ENCODE data around the gene VPS26A.

The VPS26A gene

DNA sequence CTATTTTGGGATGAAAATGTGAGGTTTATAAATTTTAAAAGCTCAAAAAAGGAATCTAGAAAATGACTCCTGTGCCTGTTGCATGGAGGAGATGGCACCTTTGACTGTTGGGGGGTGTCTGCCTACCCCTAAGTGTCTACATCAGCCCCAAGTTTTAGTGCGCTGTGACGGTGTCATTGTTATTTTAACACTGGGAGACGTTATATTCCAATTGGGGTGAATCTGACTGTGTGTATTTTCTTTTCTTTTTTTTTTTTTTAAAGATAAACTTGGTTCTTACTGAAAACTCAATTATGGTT is 35.6 kb upstream of the VPS26A start (continued):
- no peak for TF ChIP-seq ZNF544 (tag by site-specific recombination; IDR thresholded peaks at IDR 0.05)
- TF ChIP-seq ZNF221 (tag by site-specific recombination; IDR thresholded peaks at IDR 0.05; ENCODE audit: borderline replicate concordance) = no peak
- no peak for TF ChIP-seq ZNF610 (tag by site-specific recombination; IDR thresholded peaks at IDR 0.05; ENCODE audit: borderline replicate concordance)
- TF ChIP-seq KLF9 (tag by site-specific recombination; IDR thresholded peaks at IDR 0.05; ENCODE audit: low read depth) = no peak
- TF ChIP-seq ZNF768 (tag by site-specific recombination; IDR thresholded peaks at IDR 0.05) = no peak
- no peak for TF ChIP-seq ZNF529 (tag by site-specific recombination; IDR thresholded peaks at IDR 0.05; ENCODE audit: insufficient replicate concordance)

DNA sequence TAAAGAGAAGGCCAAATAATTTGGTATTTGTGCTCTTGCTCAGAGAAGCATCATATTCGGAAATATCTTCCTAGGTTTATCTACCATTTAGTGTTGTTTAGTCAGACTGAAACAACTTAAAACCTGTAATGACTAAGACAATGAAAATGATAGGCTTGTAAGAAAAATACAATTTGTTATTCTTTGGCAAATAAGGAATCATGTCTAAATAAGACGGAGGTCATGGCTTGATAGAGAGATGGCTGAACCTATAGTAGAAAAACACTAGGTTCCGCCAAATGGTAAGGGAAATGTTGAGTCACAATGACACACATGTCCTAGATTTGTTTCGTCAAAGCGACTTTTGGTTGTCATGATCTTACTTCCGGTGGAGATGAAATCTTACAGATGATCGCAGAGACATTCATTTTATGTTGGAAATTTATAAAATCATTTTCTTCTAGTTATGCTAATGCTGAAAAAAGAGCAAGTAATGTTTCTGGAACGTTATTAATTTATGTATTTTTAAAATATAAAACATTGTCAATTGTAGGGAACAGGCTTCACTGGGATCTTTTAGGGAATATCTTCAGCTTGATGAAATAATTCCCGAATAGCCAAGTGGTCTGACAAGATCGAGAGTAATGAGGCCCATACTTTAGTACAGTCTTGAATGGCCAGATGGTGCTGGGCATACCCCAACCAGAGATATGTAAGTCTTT is 35.0 kb upstream of the VPS26A start:
- Histone ChIP-seq H3K4me3 (ENCODE audit: low read depth, low read length) (no peak overlapping the region), H3K27ac (ENCODE audit: extremely low read depth, low read depth, low read length) (no peak overlapping the region), H3K4me1 (ENCODE audit: control insufficient read depth, insufficient read depth, low read length) (no peaks in the 10 kb centered on the region), H3K36me3 (ENCODE audit: control insufficient read depth in 2 of 2, insufficient read depth in 1 of 2, low read length in 2 of 2) (no peaks in the 10 kb centered on the region), H3K9me3 (ENCODE audit: control insufficient read depth, insufficient read depth, low read depth, low read length) (no peaks in the 10 kb centered on the region)
- POLR2A ChIA-PET = no interaction called here
- TF ChIP-seq REPIN1 (tag by site-specific recombination; IDR thresholded peaks at IDR 0.05; ENCODE audit: low read depth) (no peak), ZBTB21 (tag by site-specific recombination; IDR thresholded peaks at IDR 0.05) (no peak), SCRT2 (tag by site-specific recombination; IDR thresholded peaks at IDR 0.05) (no peak), MYNN (tag by site-specific recombination; IDR thresholded peaks at IDR 0.05; ENCODE audit: borderline replicate concordance) (no peak)
- TF ChIP-seq, protein P1, sequence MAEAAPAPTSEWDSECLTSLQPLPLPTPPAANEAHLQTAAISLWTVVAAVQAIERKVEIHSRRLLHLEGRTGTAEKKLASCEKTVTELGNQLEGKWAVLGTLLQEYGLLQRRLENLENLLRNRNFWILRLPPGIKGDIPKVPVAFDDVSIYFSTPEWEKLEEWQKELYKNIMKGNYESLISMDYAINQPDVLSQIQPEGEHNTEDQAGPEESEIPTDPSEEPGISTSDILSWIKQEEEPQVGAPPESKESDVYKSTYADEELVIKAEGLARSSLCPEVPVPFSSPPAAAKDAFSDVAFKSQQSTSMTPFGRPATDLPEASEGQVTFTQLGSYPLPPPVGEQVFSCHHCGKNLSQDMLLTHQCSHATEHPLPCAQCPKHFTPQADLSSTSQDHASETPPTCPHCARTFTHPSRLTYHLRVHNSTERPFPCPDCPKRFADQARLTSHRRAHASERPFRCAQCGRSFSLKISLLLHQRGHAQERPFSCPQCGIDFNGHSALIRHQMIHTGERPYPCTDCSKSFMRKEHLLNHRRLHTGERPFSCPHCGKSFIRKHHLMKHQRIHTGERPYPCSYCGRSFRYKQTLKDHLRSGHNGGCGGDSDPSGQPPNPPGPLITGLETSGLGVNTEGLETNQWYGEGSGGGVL (tag by site-specific recombination; IDR thresholded peaks at IDR 0.05) = no peak
- CTCF ChIA-PET = no interaction called here

DNA sequence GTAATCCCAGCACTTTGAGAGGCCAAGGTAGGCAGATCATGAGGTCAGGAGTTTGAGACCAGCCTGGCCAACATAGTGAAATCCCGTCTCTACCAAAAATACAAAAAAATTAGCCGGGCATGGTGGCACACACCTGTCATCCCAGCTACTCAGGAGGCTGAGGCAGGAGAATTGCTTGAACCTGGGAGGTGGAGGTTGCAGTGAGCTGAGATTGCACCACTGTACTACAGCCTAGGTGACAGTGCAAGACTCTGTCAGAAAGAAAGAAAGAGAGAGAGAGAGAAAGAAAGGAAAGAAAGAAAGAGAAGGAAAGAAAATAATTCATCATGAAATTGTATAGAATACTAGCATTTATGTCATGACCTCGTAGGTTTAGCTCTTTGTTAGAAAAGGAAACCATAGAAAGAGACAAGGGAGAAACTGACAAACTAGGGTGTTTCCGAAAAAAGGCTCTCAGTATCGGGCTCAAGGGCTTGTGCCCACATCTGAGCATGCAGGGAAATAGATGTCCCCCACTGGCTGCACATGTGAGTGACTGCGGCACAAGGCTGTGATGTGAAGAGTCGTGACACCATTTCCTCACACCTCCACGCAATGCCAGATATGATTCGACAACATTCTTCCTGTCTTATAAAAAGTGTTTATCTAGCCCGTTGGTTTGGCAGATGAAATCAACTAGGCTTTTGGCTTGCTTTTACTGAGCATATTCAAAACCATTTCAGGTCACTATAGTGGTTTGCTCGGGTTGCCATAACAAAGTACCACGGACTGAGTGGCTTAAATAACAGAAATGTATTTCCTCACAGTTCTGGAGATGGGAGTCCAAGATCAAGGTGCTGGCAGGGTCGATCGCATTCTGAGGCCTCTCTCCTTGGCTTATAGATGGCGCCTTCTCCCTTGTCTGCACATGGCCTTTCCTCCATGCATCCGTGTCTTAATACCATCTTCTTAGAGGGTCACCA is 34.1 kb upstream of the VPS26A start:
- no peaks in the 10 kb centered on the region for H3K9me3 ChIP-seq (ENCODE audit: control insufficient read depth, insufficient read depth, low read depth, low read length)
- ChIA-PET POLR2A (no interaction called here), CTCF (no interaction called here)
- TF ChIP-seq, protein P1 (tag by site-specific recombination; IDR thresholded peaks at IDR 0.05) = no peak
- TF ChIP-seq, protein P2, sequence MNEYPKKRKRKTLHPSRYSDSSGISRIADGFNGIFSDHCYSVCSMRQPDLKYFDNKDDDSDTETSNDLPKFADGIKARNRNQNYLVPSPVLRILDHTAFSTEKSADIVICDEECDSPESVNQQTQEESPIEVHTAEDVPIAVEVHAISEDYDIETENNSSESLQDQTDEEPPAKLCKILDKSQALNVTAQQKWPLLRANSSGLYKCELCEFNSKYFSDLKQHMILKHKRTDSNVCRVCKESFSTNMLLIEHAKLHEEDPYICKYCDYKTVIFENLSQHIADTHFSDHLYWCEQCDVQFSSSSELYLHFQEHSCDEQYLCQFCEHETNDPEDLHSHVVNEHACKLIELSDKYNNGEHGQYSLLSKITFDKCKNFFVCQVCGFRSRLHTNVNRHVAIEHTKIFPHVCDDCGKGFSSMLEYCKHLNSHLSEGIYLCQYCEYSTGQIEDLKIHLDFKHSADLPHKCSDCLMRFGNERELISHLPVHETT (tag by site-specific recombination; IDR thresholded peaks at IDR 0.05) = no peak
- no peak for TF ChIP-seq ZNF747 (tag by site-specific recombination; IDR thresholded peaks at IDR 0.05)
- TF ChIP-seq, protein P3, sequence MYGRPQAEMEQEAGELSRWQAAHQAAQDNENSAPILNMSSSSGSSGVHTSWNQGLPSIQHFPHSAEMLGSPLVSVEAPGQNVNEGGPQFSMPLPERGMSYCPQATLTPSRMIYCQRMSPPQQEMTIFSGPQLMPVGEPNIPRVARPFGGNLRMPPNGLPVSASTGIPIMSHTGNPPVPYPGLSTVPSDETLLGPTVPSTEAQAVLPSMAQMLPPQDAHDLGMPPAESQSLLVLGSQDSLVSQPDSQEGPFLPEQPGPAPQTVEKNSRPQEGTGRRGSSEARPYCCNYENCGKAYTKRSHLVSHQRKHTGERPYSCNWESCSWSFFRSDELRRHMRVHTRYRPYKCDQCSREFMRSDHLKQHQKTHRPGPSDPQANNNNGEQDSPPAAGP (tag by site-specific recombination; IDR thresholded peaks at IDR 0.05) = no peak
- no peak for TF ChIP-seq ZNF223 (tag by site-specific recombination; IDR thresholded peaks at IDR 0.05)
- TF ChIP-seq ZNF221 (tag by site-specific recombination; IDR thresholded peaks at IDR 0.05; ENCODE audit: borderline replicate concordance) = no peak
- no peak for TF ChIP-seq SP3 (tag by site-specific recombination; IDR thresholded peaks at IDR 0.05)
- TF ChIP-seq, protein P4, sequence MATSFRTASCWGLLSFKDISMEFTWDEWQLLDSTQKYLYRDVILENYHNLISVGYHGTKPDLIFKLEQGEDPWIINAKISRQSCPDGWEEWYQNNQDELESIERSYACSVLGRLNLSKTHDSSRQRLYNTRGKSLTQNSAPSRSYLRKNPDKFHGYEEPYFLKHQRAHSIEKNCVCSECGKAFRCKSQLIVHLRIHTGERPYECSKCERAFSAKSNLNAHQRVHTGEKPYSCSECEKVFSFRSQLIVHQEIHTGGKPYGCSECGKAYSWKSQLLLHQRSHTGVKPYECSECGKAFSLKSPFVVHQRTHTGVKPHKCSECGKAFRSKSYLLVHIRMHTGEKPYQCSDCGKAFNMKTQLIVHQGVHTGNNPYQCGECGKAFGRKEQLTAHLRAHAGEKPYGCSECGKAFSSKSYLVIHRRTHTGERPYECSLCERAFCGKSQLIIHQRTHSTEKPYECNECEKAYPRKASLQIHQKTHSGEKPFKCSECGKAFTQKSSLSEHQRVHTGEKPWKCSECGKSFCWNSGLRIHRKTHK (tag by site-specific recombination; IDR thresholded peaks at IDR 0.05) = no peak
- TF ChIP-seq ZBTB7A (tag by site-specific recombination; IDR thresholded peaks at IDR 0.05; ENCODE audit: low read depth) = no peak
- no peak for TF ChIP-seq SP2 (tag by site-specific recombination; IDR thresholded peaks at IDR 0.05)
- no peak for TF ChIP-seq SCRT2 (tag by site-specific recombination; IDR thresholded peaks at IDR 0.05)
- no peaks in the 10 kb centered on the region for H3K4me1 ChIP-seq (ENCODE audit: control insufficient read depth, insufficient read depth, low read length)
- no peak overlapping the region for H3K4me3 ChIP-seq (ENCODE audit: low read depth, low read length)
- H3K36me3 ChIP-seq (ENCODE audit: control insufficient read depth in 2 of 2, insufficient read depth in 1 of 2, low read length in 2 of 2) = no peaks in the 10 kb centered on the region
- no peak overlapping the region for H3K27ac ChIP-seq (ENCODE audit: extremely low read depth, low read depth, low read length)
